ENCODE results near the gene SIPA1L3.

The SIPA1L3 gene

DNA sequence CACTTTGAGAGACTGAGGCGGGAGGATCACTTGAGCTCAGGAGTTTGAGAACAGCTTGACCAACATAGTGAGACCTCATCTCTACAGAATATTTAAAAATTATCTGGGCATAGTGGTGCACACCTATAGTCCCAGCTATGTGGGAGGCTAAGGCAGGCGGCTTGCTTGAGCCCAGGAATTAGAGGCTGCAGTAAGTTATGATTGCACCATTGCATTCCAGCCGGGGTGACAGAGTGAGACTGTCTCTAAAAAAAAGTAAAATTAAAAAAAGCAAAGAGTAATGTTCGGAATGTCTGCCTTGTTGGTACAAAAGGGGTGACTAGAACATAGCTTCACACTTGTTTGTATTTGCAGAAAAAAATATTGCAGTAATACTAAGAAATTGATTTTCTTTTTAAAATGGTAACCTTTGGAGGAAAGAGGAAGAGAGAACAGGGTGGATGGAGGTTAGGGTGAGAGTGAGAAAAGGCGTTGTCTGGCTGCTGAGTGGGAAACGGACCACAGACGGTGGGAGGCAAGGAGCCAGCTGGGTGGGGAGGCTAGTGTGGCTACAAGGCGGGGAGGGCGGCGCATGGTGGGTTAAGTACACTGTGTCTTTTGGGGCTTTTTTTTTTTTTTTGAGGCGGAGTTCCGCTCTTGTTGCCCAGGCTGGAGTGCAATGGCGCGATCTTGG lies 339.0 kb downstream of the SIPA1L3 start:
- peak; percentile 79 for DNase-seq

GRCh38 chr19:38247126-38247525 lies 340.1 kb downstream of the SIPA1L3 start:
- DNase-seq: no peak

DNA sequence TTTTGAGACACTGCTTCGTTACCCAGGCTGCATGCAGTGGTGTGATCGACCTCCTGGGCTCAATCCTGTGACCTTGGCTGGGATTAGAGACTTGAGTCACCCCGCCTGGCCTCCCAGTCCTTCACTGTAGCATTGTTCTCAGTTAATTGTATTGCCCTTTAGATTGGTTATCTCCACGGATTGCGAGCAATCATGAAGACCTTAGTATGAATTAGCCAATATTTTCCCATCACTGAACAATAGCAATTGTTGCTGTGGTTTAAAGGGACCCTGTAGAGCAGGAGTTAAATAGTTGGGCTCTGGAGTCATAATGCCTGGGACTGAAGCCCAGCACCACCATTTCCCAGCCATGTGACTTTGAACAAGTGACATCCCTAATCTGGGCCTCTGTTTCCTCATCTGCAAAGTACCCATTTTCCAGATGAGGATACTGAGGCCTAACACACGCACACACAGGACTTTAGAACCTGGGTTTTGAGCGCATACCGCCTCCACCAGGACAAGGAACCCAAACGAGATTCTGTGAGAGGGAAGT lies 340.8 kb downstream of the SIPA1L3 start:
- no peak for DNase-seq

- no peak for DNase-seq
Measured at GRCh38 chr19:38248421-38248820, 341.4 kb downstream of the SIPA1L3 start.

- no peak for DNase-seq
Measured at GRCh38 chr19:38250428-38250820, 343.4 kb downstream of the SIPA1L3 start.

GRCh38 chr19:38250821-38251563 lies 344.0 kb downstream of the SIPA1L3 start:
- peak; percentile 62 for DNase-seq

DNA sequence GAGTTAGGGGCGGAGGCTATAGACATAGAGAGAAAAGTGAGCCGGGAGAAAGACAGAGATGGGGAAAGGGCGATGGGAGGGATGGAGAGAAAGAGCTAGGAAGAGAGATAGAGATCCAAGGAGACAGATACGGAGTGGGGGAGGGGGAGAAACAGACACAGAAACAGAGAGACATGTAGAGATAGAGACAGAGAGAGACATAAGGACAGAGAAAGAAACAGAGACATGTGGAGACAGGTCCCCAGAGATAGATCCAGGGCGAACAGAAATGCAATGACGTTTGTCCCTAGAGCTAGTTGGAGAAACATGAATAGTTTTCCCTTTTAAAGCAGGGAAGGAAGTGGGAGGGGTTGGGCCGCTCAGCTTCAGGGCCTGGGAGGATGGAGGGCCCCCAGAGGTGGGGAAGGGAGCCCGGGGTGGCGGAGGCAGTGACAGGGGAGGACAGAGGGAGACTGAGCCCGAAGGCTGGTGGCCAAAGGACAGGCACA lies 344.6 kb downstream of the SIPA1L3 start:
- DNase-seq: peak; percentile 91

GRCh38 chr19:38252385-38252784 lies 345.4 kb downstream of the SIPA1L3 start:
- DNase-seq: no peak

GRCh38 chr19:38252941-38253691 lies 346.1 kb downstream of the SIPA1L3 start:
- DNase-seq: peak; percentile 74

GRCh38 chr19:38253788-38254187 lies 346.8 kb downstream of the SIPA1L3 start:
- no peak for DNase-seq

GRCh38 chr19:38255383-38256014 lies 348.5 kb downstream of the SIPA1L3 start:
- peak; percentile 59 for DNase-seq
